Measurements from ENCODE around the gene KCNH8. TPM values are rescaled to one million over a fixed set of nuclear protein-coding genes. Genes with fewer than 3 reads are reported as not detected.

Gene KCNH8
- total and polyA plus RNA-seq, 2 of the 4 experiments (the other 2 are of a cell fraction), result not detected

- BruUV-seq (replicated peaks), result no TSS peak
- H3K23ac ChIP-seq (ENCODE audit: low read depth, low read length), result no peak overlapping the region
- dilution Hi-C loops (cut with HindIII; ENCODE audit: low sequenced_read_pairs, unreplicated experiment), result no loop called here
- H3K14ac ChIP-seq (replicated peaks; ENCODE audit: low read depth, low read length), result no peak overlapping the region
- no peaks in the 10 kb centered on the region for H3K27me3 ChIP-seq (ENCODE audit: control insufficient read depth, insufficient read depth, low read length)
- H3K79me1 ChIP-seq (ENCODE audit: low read depth in 1 of 2, low read length in 2 of 2), result no peaks in the 10 kb centered on the region
- H3K9me1 ChIP-seq (ENCODE audit: insufficient read depth, low read length), result no peaks in the 10 kb centered on the region
- ChIA-PET CTCF (no interaction called here), POLR2A (ENCODE audit: unreplicated experiment) (no interaction called here)
- no peak overlapping the region for H2AK9ac ChIP-seq (replicated peaks; ENCODE audit: low read depth, low read length, poor library complexity)
- H3K9me3 ChIP-seq (ENCODE audit: control insufficient read depth, insufficient read depth, low read length), result peaks cover 18% of the 10 kb centered on the region; the same call in 1 of the 2 replicates
- DNase-seq (no peak), ATAC-seq (ENCODE audit: low read depth) (no peak)
- no peak overlapping the region for H2BK20ac ChIP-seq (ENCODE audit: low read depth, low read length)
- no peaks in the 10 kb centered on the region for H3K4me1 ChIP-seq (ENCODE audit: control insufficient read depth, insufficient read depth, low read length)
- H3K27ac ChIP-seq (ENCODE audit: insufficient read depth, low read length), result no peak overlapping the region
- in situ Hi-C loops (cut with MboI; ENCODE audit: low sequenced_read_pairs), result no loop called here
- no peak overlapping the region for H3K4me2 ChIP-seq (ENCODE audit: low read depth, low read length)
- H3K4me3 ChIP-seq (ENCODE audit: insufficient read depth, low read depth, low read length), result no peak overlapping the region
- intact Hi-C loops (cut with micrococcal nuclease), result no loop called here
- H4K91ac ChIP-seq (ENCODE audit: insufficient read depth, low read depth, low read length), result no peak overlapping the region
- no peak overlapping the region for H2BK120ac ChIP-seq (ENCODE audit: low read depth, low read length)
- H2BK5ac ChIP-seq (ENCODE audit: low read depth, low read length, poor library complexity, severe bottlenecking), result no peak overlapping the region
- H4K5ac ChIP-seq (ENCODE audit: low read depth, low read length), result no peak overlapping the region
- H4K8ac ChIP-seq (ENCODE audit: low read depth in 2 of 2, low read length in 2 of 2), result no peak overlapping the region
- no peak overlapping the region for H2AK5ac ChIP-seq (ENCODE audit: low read depth, low read length)
- TF ChIP-seq NFE2L2 (IDR thresholded peaks at IDR 0.05; ENCODE audit: low read depth, low read length) (no peak), POLR2A (IDR thresholded peaks at IDR 0.05; ENCODE audit: low read depth, low read length) (no peak), ELK1 (IDR thresholded peaks at IDR 0.05; ENCODE audit: borderline replicate concordance, low read depth, low read length) (no peak), USF2 (IDR thresholded peaks at IDR 0.05; ENCODE audit: low read depth, low read length) (no peak), SMC3 (IDR thresholded peaks at IDR 0.05; ENCODE audit: low read depth, low read length) (no peak), RAD21 (IDR thresholded peaks at IDR 0.05; ENCODE audit: low read length) (no peak)
- no peak overlapping the region for H3K9ac ChIP-seq (ENCODE audit: low read depth, low read length)
- no peak overlapping the region for H2AFZ ChIP-seq (replicated peaks; ENCODE audit: low read length, poor library complexity)
- H3K4ac ChIP-seq (ENCODE audit: low read depth, low read length), result no peak overlapping the region
- H4K20me1 ChIP-seq (ENCODE audit: insufficient read depth, low read length), result no peaks in the 10 kb centered on the region
- no peak overlapping the region for H2BK15ac ChIP-seq (ENCODE audit: low read depth, low read length)
- H3K36me3 ChIP-seq (ENCODE audit: control insufficient read depth, insufficient read depth, low read length), result no peaks in the 10 kb centered on the region
- no peak overlapping the region for H3K18ac ChIP-seq (ENCODE audit: low read depth, low read length)
- 100% methylated on average over 1 of the region's 3 CpGs; no CpG with 5 or more reads in 1 of the 2 experiments for WGBS, 2 experiments (ENCODE audit: extremely low coverage in 2 of 2, insufficient read length in 1 of 2)
- H3K56ac ChIP-seq (ENCODE audit: extremely low read depth, insufficient read depth, low read length), result no peak overlapping the region
These were observed 40.6 kb upstream of the KCNH8 start for GRCh38 chr3:19107719-19108118.
